Measurements from ENCODE around the gene ABLIM2.

DNA sequence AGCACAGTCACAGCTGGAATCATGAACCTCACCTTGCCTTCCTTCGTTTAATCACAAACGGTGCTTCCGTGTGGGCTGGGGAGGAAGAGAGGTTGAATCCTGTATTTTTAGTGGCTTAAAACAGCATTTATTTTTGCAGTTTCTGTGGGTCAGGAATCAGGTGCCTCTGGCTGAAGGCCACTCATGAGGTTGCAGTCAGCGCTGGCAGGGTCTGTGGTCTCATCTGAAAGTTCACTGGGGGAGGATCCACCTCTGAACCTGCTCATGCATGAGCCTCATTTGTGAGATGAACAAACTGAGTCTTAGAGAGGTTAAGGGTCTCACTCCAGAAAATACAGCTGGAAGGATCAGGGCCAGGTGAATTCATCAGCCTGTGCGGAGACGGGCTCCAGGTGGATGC lies 17.1 kb upstream of the ABLIM2 start:
- no peak for TF ChIP-seq POLR2A (IDR thresholded peaks at IDR 0.05)
- TF ChIP-seq, protein P1, sequence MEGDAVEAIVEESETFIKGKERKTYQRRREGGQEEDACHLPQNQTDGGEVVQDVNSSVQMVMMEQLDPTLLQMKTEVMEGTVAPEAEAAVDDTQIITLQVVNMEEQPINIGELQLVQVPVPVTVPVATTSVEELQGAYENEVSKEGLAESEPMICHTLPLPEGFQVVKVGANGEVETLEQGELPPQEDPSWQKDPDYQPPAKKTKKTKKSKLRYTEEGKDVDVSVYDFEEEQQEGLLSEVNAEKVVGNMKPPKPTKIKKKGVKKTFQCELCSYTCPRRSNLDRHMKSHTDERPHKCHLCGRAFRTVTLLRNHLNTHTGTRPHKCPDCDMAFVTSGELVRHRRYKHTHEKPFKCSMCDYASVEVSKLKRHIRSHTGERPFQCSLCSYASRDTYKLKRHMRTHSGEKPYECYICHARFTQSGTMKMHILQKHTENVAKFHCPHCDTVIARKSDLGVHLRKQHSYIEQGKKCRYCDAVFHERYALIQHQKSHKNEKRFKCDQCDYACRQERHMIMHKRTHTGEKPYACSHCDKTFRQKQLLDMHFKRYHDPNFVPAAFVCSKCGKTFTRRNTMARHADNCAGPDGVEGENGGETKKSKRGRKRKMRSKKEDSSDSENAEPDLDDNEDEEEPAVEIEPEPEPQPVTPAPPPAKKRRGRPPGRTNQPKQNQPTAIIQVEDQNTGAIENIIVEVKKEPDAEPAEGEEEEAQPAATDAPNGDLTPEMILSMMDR (IDR thresholded peaks at IDR 0.05 in 4 of 5, conservative IDR thresholded peaks at IDR 0.05 in 1 of 5) = no peak

Data from gastrocnemius medialis (tissue), 4 donors.